Stimulated activated CD4-positive, alpha-beta T cell treated with anti-CD3 and anti-CD28 coated beads, Interleukin-15, amount 100 ng/mL, for 1 hour (primary cell): ENCODE data around the gene FNDC3B.
"Not testable (repeated sequence)": the region's sequence is repeated elsewhere in the genome, so short reads cannot be mapped to it uniquely, and the experiment has no call there.

ENCODE experiments used
- DNase-seq, 2 donors: peaks; one replicate each; pipeline ENCODE4 v3.0.0-alpha.2; 2020; ENCODE audit warnings: low read depth in 1 of 2, low spot score in 1 of 2

FNDC3B gene

DNA sequence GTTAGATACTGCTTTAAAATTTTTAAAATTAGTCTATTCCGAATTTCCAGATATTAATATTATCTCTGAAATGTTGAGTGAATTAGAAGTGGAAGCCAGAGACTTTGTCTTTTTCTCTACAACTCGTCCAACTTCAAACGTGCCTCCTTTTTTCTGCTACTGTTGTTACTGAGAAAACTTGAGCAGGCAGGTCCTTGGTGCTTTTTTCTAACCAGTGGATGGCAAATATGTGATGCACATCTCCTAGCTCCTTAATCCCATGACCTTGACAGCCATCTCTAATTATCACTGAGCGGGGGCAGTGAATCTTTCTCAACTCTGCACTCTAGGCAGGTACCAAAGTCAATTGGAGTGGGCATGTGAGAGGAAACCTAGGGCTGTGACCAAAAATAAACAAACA lies 50.7 kb downstream of the FNDC3B start:
- DNase-seq: no peak

GRCh38 chr3:172092658-172093057 lies 53.3 kb downstream of the FNDC3B start:
- DNase-seq: no peak

- DNase-seq: not testable (repeated sequence)
Measured at GRCh38 chr3:172093581-172094443, 54.4 kb downstream of the FNDC3B start.

- no peak for DNase-seq
Measured at GRCh38 chr3:172094621-172095557, 55.5 kb downstream of the FNDC3B start.

- no peak for DNase-seq
Measured at GRCh38 chr3:172096881-172097420, 57.6 kb downstream of the FNDC3B start.

DNA sequence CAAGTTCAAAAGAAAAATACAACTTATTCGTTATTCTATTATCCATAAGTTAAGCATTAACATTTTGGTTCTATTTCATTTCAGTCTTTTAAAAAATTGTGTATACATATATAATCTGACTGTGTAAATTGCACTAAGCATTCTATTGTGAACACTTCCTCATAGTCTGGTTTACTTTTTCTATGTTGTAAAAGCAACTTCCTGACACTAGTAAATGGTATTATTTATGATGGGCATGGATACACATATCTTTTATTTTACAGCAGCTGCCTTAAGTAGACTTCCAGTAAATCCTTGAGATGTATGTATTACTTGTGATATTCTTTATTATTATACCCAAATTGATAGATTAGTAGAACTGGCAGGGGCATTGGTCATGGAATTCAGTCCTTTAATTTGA lies 58.2 kb downstream of the FNDC3B start:
- no peak for DNase-seq

GRCh38 chr3:172098698-172099494 lies 59.5 kb downstream of the FNDC3B start:
- no peak for DNase-seq

DNA sequence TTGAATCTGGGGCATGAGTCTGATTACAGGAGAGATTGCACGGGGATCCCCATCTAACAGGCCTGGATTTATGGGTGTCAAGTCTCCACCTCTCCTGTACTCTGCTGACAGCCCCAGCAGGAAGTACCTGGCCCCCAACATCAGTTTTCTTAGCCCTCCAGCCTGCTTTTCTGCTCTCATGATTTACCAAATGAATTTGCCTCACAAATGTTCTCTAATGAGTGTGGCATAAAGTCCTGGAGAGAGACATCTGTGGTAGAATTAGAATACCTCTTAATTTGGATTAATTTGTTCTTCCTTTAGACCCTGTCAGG lies 60.1 kb downstream of the FNDC3B start:
- DNase-seq: no peak

GRCh38 chr3:172100482-172100881 lies 61.1 kb downstream of the FNDC3B start:
- DNase-seq: no peak

DNA sequence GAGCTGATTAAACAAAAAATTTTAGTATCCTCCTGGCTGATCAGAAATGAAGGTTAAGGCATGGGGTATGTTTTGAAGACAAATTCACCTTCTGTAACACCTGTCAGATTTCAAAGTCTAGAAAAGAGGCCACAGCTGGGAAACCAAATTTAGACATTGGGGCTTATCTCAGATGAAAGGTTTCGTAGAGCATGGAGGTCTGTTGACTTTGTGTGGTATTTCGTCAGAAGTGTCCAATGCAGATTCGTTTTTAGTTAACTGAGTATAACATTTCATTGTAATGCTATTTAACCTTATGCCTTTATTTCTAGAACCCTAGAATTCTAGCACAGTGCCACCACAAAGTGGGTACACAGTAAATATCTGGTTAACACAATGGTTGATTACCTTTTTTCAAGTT lies 61.7 kb downstream of the FNDC3B start:
- no peak for DNase-seq

- peak in 1 of 2 donors; percentile 12 for DNase-seq
Measured at GRCh38 chr3:172102123-172102882, 62.9 kb downstream of the FNDC3B start.

- DNase-seq: no peak
Measured at GRCh38 chr3:172102883-172103310, 63.5 kb downstream of the FNDC3B start.

- DNase-seq: no peak
Measured at GRCh38 chr3:172103724-172104123, 64.3 kb downstream of the FNDC3B start.

DNA sequence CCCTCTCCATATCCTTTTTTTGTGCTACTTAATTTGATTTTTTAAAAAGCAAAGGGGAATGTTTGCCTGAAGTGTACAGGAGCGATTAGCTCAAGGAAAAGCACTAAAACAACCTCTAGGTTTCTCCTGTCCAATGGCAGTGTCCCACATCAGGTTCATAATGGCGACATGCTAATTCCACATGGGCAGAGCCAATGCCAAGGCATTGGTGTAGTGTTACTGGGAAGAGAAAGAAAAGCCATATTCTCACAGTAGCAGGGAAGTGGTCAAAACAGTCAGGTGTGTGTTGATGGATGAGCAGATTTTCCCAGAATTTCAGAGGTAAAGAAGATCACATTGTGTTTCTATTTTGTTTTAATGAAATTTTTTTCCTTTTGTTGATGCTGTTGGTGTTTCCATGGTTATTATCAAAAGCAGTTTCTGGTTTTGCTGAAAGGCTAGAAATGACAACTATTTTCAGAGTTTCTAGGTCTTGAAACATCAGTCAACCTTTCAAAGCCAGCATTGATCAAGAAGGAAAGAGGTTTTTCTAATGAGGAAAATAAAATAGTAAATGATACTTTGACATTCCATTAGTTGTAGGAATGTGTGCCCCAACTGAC lies 65.2 kb downstream of the FNDC3B start:
- no peak for DNase-seq

- DNase-seq: no peak
Measured at GRCh38 chr3:172106037-172106954, 66.9 kb downstream of the FNDC3B start.

DNA sequence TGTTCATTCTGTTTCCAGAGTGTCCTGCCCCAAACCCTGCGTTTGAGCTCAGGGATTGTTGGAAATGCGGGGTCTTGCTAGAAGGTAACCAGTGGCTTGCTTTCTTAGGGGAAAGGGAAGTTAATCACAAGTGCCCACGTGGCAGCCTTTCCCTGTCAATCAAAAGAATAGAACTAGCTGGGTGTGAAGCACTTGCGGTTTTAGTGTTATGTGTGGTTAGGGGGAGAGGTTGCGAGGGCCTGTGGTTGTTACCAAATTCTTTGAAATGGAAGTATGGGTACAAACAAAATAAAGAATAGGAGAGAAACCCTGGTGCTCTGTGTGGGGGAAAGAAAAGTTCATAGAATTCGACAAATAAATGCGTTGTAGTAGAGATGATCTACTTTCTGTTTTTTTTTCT lies 67.6 kb downstream of the FNDC3B start:
- DNase-seq: peak in 1 of 2 donors; percentile 26

GRCh38 chr3:172107403-172107802 lies 68.0 kb downstream of the FNDC3B start:
- DNase-seq: no peak

- no peak for DNase-seq
Measured at GRCh38 chr3:172110127-172110779, 70.9 kb downstream of the FNDC3B start.
